GM12875 (cell line): ENCODE data around the gene TEX22.

ENCODE experiments used
- H3K4me3 ChIP-seq: one replicate; pipeline ENCODE4 v1.5.1; 2011; ENCODE audit warnings: low read depth, low read length, control low read depth
- CTCF ChIP-seq: IDR thresholded peaks from 2 replicates; pipeline ENCODE4 v1.5.1; 2011; ENCODE audit warnings: low read depth, mild to moderate bottlenecking, control low read depth, inconsistent platforms, low read length, moderate library complexity, borderline replicate concordance; ENCODE audit not compliant: insufficient read depth

Gene TEX22

GRCh38 chr14:105423488-105424195 lies 25.3 kb downstream of the TEX22 start:
- no peak for TF ChIP-seq CTCF
- no peak overlapping the region for H3K4me3 ChIP-seq

- no peak for TF ChIP-seq CTCF
- no peak overlapping the region for H3K4me3 ChIP-seq
Measured at GRCh38 chr14:105424861-105425260, 26.5 kb downstream of the TEX22 start.

GRCh38 chr14:105425823-105426247 lies 27.5 kb downstream of the TEX22 start:
- no peak overlapping the region for H3K4me3 ChIP-seq
- no peak for TF ChIP-seq CTCF

GRCh38 chr14:105426416-105427130 lies 28.2 kb downstream of the TEX22 start:
- TF ChIP-seq CTCF: no peak
- no peak overlapping the region for H3K4me3 ChIP-seq

- no peak for TF ChIP-seq CTCF
- H3K4me3 ChIP-seq: no peak overlapping the region
Measured at GRCh38 chr14:105427412-105427811, 29.1 kb downstream of the TEX22 start.

GRCh38 chr14:105427936-105428485 lies 29.7 kb downstream of the TEX22 start:
- TF ChIP-seq CTCF: no peak
- no peak overlapping the region for H3K4me3 ChIP-seq
